ENCODE results near the gene ALG14. TPM values are rescaled to one million over a fixed set of nuclear protein-coding genes. Genes with fewer than 3 reads are reported as not detected.

The ALG14 gene
- total RNA-seq, 1 donor from 2014 or later = 0.92 TPM

DNA sequence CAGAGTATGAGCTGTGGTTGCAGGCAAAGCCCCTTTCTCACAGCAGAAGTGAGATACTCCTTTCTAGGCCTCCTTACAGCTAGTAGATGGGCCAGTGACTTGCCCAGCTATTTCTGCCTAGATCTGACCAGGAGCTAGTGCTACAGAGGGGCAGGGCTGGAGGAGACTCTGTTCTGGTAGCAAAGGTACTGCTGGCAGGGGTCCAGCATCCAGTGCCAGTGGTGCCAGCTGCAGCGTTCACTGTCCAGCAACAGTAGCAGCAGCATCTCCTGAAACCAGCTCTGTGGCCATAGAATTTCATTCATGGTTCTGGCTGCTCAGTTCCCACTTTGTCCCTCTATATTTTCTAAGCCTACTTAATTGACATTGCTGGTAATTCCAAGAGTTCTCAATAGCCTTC is 83.4 kb downstream of the ALG14 start:
- Histone ChIP-seq H3K36me3 (ENCODE audit: control insufficient read depth, insufficient read depth, low read length) (no peaks in the 10 kb centered on the region), H3K4me3 (ENCODE audit: low read depth, low read length) (no peak overlapping the region), H3K27me3 (ENCODE audit: control insufficient read depth, insufficient read depth, low read length) (no peaks in the 10 kb centered on the region)
- no peak for DNase-seq (ENCODE audit: low read depth)
- TF ChIP-seq, protein P1, sequence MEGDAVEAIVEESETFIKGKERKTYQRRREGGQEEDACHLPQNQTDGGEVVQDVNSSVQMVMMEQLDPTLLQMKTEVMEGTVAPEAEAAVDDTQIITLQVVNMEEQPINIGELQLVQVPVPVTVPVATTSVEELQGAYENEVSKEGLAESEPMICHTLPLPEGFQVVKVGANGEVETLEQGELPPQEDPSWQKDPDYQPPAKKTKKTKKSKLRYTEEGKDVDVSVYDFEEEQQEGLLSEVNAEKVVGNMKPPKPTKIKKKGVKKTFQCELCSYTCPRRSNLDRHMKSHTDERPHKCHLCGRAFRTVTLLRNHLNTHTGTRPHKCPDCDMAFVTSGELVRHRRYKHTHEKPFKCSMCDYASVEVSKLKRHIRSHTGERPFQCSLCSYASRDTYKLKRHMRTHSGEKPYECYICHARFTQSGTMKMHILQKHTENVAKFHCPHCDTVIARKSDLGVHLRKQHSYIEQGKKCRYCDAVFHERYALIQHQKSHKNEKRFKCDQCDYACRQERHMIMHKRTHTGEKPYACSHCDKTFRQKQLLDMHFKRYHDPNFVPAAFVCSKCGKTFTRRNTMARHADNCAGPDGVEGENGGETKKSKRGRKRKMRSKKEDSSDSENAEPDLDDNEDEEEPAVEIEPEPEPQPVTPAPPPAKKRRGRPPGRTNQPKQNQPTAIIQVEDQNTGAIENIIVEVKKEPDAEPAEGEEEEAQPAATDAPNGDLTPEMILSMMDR (IDR thresholded peaks at IDR 0.05; ENCODE audit: insufficient read depth, low read length, poor library complexity, severe bottlenecking) = no peak

DNA sequence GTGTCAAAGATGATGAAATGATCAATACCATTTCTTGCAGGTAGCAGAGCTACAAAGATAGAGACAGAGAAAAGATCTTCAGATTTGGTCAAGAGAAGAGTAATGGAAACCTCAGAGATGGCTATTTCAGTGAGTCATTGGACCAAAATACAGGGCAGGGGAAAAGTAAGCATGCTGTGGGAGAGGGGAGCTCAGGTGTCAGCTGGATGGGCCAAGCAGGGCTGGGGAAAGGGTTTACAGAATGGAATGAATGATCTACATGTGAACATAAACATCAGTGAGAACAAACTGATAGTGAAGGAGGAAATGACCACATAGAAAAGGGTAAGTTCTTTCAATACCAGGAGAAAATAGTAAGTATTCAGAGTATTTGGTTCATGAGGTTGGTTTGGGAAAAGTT is 84.4 kb downstream of the ALG14 start:
- Histone ChIP-seq H3K36me3 (ENCODE audit: control insufficient read depth, insufficient read depth, low read length) (no peaks in the 10 kb centered on the region), H3K4me3 (ENCODE audit: low read depth, low read length) (no peak overlapping the region), H3K27me3 (ENCODE audit: control insufficient read depth, insufficient read depth, low read length) (no peaks in the 10 kb centered on the region)
- TF ChIP-seq, protein P1 (IDR thresholded peaks at IDR 0.05; ENCODE audit: insufficient read depth, low read length, poor library complexity, severe bottlenecking) = no peak
- no peak for DNase-seq (ENCODE audit: low read depth)

DNA sequence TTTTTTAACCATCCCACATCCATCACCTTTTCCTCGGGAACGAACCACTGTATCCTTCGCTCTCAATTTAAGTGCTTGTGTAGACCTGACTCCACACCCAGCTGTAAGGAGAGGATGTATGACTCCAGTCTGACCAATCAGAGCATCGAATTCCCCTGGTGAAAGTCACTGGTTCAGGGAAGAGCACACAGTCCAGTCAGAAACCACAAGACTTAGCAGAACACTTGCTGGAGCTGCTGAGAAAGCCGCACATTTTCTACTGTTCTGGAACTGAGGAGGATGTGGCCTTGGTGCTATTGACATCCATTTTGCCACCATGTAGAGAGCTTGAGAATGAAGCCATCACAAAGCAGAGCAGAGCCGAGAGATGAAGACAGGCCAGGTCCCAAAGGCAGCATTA is 86.0 kb downstream of the ALG14 start:
- TF ChIP-seq, protein P1 (IDR thresholded peaks at IDR 0.05; ENCODE audit: insufficient read depth, low read length, poor library complexity, severe bottlenecking) = no peak
- Histone ChIP-seq H3K4me3 (ENCODE audit: low read depth, low read length) (no peak overlapping the region), H3K27me3 (ENCODE audit: control insufficient read depth, insufficient read depth, low read length) (no peaks in the 10 kb centered on the region), H3K36me3 (ENCODE audit: control insufficient read depth, insufficient read depth, low read length) (no peaks in the 10 kb centered on the region)
- DNase-seq (ENCODE audit: low read depth) = no peak

DNA sequence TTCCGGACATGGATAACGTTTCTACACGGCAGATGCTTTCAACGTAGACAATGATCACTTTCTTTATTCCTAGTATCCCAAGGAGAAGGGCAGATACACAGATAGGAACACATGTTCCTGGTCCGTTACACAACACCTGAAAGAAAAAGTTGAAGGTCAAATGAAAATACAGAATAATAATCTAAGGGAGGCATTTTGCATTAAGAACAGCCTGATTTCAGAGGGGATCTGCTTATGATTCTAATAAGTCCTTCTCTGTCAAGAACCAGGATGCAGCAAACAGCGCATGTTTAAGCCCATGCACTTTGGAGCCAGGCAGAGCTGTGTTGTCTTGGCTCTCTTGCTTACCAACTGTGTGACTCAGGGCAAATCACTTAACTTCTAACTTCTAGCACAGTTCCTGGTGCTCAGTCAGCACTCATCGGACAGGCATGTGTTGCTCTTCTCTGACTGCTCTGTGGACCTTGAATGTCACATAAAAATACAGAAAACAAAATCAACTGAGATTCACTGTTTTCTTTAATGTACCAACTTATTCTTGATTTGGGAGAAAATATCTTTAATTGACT is 89.5 kb downstream of the ALG14 start:
- H3K36me3 ChIP-seq (ENCODE audit: control insufficient read depth, insufficient read depth, low read length) = no peaks in the 10 kb centered on the region
- no peaks in the 10 kb centered on the region for H3K27me3 ChIP-seq (ENCODE audit: control insufficient read depth, insufficient read depth, low read length)
- TF ChIP-seq, protein P1 (IDR thresholded peaks at IDR 0.05; ENCODE audit: insufficient read depth, low read length, poor library complexity, severe bottlenecking) = no peak
- DNase-seq (ENCODE audit: low read depth) = no peak
- no peak overlapping the region for H3K4me3 ChIP-seq (ENCODE audit: low read depth, low read length)

DNA sequence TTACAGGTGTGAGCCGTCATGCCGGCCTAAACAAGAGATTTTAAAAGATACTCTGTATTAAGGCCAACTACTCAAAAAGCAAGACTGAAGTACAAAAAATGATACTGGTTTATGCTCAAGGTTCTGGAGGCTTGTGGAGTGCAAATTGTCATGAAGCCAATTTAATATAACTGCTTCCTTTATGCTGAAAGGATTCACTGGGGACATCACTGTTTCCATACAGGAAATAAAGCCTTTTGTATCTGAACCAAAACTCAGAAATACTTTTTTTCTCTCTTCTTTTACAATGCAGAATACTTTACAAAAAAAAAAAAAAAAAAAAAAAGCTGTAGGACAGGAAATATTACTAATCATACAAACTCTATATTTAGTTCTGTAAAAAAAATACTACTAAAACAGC is 90.4 kb downstream of the ALG14 start:
- TF ChIP-seq, protein P1 (IDR thresholded peaks at IDR 0.05; ENCODE audit: insufficient read depth, low read length, poor library complexity, severe bottlenecking) = no peak
- no peaks in the 10 kb centered on the region for H3K27me3 ChIP-seq (ENCODE audit: control insufficient read depth, insufficient read depth, low read length)
- no peak for DNase-seq (ENCODE audit: low read depth)
- no peak overlapping the region for H3K4me3 ChIP-seq (ENCODE audit: low read depth, low read length)
- H3K36me3 ChIP-seq (ENCODE audit: control insufficient read depth, insufficient read depth, low read length) = no peaks in the 10 kb centered on the region

DNA sequence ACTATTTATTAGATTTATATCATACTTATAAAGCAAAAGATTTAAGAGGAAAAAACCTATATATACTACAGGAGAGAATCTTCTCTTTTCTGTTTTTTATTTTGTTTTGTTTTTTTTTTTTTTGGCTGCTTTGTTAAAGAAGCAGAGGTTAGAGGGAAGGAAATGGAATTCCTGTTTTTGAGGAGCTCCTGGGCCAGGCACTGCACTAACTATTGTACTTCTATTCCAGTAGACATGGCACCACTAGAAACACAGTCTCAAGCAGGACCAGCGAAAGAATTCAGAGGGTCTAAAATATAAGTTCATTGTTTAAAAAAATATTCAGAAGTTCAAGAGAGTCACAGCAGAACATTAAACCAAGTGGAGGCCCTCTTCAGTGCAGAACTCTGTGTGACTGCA is 91.2 kb downstream of the ALG14 start:
- TF ChIP-seq, protein P1 (IDR thresholded peaks at IDR 0.05; ENCODE audit: insufficient read depth, low read length, poor library complexity, severe bottlenecking) = no peak
- DNase-seq (ENCODE audit: low read depth) = no peak
- H3K27me3 ChIP-seq (ENCODE audit: control insufficient read depth, insufficient read depth, low read length) = no peaks in the 10 kb centered on the region
- H3K4me3 ChIP-seq (ENCODE audit: low read depth, low read length) = no peak overlapping the region
- no peaks in the 10 kb centered on the region for H3K36me3 ChIP-seq (ENCODE audit: control insufficient read depth, insufficient read depth, low read length)

All from kidney epithelial cell (primary cell).